Mesenchymal stem cell (in vitro differentiated cells and primary cell): ENCODE data around the gene PPP1R3D. TPM values are rescaled to one million over a fixed set of nuclear protein-coding genes. Genes with fewer than 3 reads are reported as not detected.

Source experiments
- DNase-seq: peaks from one replicate; pipeline ENCODE4 v3.0.0-alpha.2; 2013
- H2AFZ ChIP-seq: one replicate; pipeline ENCODE4 v1.6.1; 2013; ENCODE audit warnings: low read depth, mild to moderate bottlenecking, control low read depth, inconsistent platforms, low read length, moderate library complexity
- H2AK5ac ChIP-seq: 2 replicates; pipeline ENCODE4 v1.6.1; 2013; ENCODE audit warnings: low read length, moderate library complexity, mild to moderate bottlenecking, inconsistent platforms; ENCODE audit not compliant: severe bottlenecking
- H2BK120ac ChIP-seq: one replicate; pipeline ENCODE4 v1.6.1; 2013; ENCODE audit warnings: low read depth, mild to moderate bottlenecking, inconsistent platforms, low read length, moderate library complexity
- H2BK12ac ChIP-seq, 2 experiments: one replicate each; pipeline ENCODE4 v1.6.1; 2013; ENCODE audit warnings: inconsistent platforms in 2 of 2, low read length in 2 of 2, mild to moderate bottlenecking in 2 of 2, moderate library complexity in 2 of 2, control low read depth in 1 of 2
- H2BK15ac ChIP-seq: one replicate; pipeline ENCODE4 v1.6.1; 2013; ENCODE audit warnings: mild to moderate bottlenecking, low read depth, inconsistent platforms; ENCODE audit not compliant: poor library complexity, severe bottlenecking
- H2BK5ac ChIP-seq: 2 replicates; pipeline ENCODE4 v1.6.1; 2013; ENCODE audit warnings: low read depth, mild to moderate bottlenecking, low read length, control low read depth, inconsistent platforms; ENCODE audit not compliant: poor library complexity, severe bottlenecking
- H3K14ac ChIP-seq, 2 experiments: one replicate each; pipeline ENCODE4 v1.6.1; 2013; ENCODE audit warnings: inconsistent platforms in 2 of 2, low read length in 2 of 2, control low read depth in 1 of 2, mild to moderate bottlenecking in 1 of 2, moderate library complexity in 1 of 2
- H3K18ac ChIP-seq, 2 experiments: one replicate each; pipeline ENCODE4 v1.6.1; 2013; ENCODE audit warnings: inconsistent platforms in 2 of 2, low read length in 2 of 2, control low read depth in 1 of 2, low read depth in 1 of 2, mild to moderate bottlenecking in 1 of 2
- H3K23ac ChIP-seq, 2 experiments: one replicate each; pipeline ENCODE4 v1.6.1; 2013; ENCODE audit warnings: inconsistent platforms in 2 of 2, low read length in 2 of 2, mild to moderate bottlenecking in 2 of 2, moderate library complexity in 2 of 2, control low read depth in 1 of 2
- H3K27ac ChIP-seq: 2 replicates; pipeline ENCODE4 v1.5.1; 2013; ENCODE audit warnings: mild to moderate bottlenecking, moderate library complexity, low read length, control low read depth, inconsistent platforms; ENCODE audit not compliant: poor library complexity, severe bottlenecking
- H3K27me3 ChIP-seq, 2 experiments: 2 replicates each; pipeline versions ENCODE4 v1.6.1 to v1.7.0; 2013; ENCODE audit warnings: low read length in 2 of 2, mild to moderate bottlenecking in 2 of 2, moderate library complexity in 2 of 2, control low read depth in 1 of 2, inconsistent platforms in 1 of 2; ENCODE audit not compliant: control insufficient read depth in 1 of 2, insufficient read depth in 1 of 2
- H3K36me3 ChIP-seq, 2 experiments: 2 replicates each; pipeline versions ENCODE4 v1.6.1 to v1.7.0; 2013; ENCODE audit warnings: low read length in 2 of 2, control low read depth in 1 of 2, inconsistent platforms in 1 of 2, low read depth in 1 of 2, mild to moderate bottlenecking in 1 of 2; ENCODE audit not compliant: insufficient read depth in 2 of 2, control insufficient read depth in 1 of 2
- H3K4ac ChIP-seq, 2 experiments: one replicate each; pipeline ENCODE4 v1.6.1; 2013; ENCODE audit warnings: inconsistent platforms in 2 of 2, low read length in 2 of 2, mild to moderate bottlenecking in 2 of 2, moderate library complexity in 2 of 2, control low read depth in 1 of 2, low read depth in 1 of 2
- H3K4me1 ChIP-seq: 2 replicates; pipeline ENCODE4 v1.6.1; 2013; ENCODE audit warnings: low read depth, low read length, control low read depth; ENCODE audit not compliant: control insufficient read depth, insufficient read depth
- H3K4me2 ChIP-seq: 2 replicates; pipeline ENCODE4 v1.6.1; 2013; ENCODE audit warnings: low read length, mild to moderate bottlenecking, inconsistent platforms; ENCODE audit not compliant: poor library complexity, severe bottlenecking
- H3K4me3 ChIP-seq, 2 experiments: 2 replicates each; pipeline versions ENCODE4 v1.5.1 to v1.7.0; 2013; ENCODE audit warnings: low read length in 2 of 2, mild to moderate bottlenecking in 2 of 2, control low read depth in 1 of 2, low read depth in 1 of 2; ENCODE audit not compliant: insufficient read depth in 1 of 2
- H3K79me1 ChIP-seq: replicated peaks from 2 replicates; pipeline ENCODE4 v1.6.1; 2013; ENCODE audit warnings: mild to moderate bottlenecking, control low read depth, low read length, inconsistent platforms; ENCODE audit not compliant: poor library complexity, severe bottlenecking
- H3K9ac ChIP-seq: 2 replicates; pipeline ENCODE4 v1.7.0; 2013; ENCODE audit warnings: mild to moderate bottlenecking, low read length, moderate library complexity
- H3K9me3 ChIP-seq: 2 replicates; pipeline ENCODE4 v1.7.0; 2013; ENCODE audit warnings: mild to moderate bottlenecking, low read length; ENCODE audit not compliant: control insufficient read depth
- H4K8ac ChIP-seq: one replicate; pipeline ENCODE4 v1.6.1; 2013; ENCODE audit warnings: inconsistent platforms, mild to moderate bottlenecking, low read length, moderate library complexity
- H4K91ac ChIP-seq: one replicate; pipeline ENCODE4 v1.6.1; 2013; ENCODE audit warnings: mild to moderate bottlenecking, low read length, inconsistent platforms
- WGBS: methylation state at CpG from one replicate; pipeline ENCODE4 v1.1.7; 2013; ENCODE audit warnings: mixed read lengths; 5-methylcytosine and 5-hydroxymethylcytosine counted together
- polyA plus RNA-seq, 2 experiments: library from polyadenylated mRNA; stranded (reverse); fragments of 200-250 nt; gene quantifications; one replicate each; pipeline ENCODE4 v1.2.3, GENCODE V29; 2013

Gene PPP1R3D, protein sequence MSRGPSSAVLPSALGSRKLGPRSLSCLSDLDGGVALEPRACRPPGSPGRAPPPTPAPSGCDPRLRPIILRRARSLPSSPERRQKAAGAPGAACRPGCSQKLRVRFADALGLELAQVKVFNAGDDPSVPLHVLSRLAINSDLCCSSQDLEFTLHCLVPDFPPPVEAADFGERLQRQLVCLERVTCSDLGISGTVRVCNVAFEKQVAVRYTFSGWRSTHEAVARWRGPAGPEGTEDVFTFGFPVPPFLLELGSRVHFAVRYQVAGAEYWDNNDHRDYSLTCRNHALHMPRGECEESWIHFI
- polyA plus RNA-seq (2013, experiment 1 of 2): 3.6 TPM
- polyA plus RNA-seq (2013, experiment 2 of 2): 3.7 TPM

DNA sequence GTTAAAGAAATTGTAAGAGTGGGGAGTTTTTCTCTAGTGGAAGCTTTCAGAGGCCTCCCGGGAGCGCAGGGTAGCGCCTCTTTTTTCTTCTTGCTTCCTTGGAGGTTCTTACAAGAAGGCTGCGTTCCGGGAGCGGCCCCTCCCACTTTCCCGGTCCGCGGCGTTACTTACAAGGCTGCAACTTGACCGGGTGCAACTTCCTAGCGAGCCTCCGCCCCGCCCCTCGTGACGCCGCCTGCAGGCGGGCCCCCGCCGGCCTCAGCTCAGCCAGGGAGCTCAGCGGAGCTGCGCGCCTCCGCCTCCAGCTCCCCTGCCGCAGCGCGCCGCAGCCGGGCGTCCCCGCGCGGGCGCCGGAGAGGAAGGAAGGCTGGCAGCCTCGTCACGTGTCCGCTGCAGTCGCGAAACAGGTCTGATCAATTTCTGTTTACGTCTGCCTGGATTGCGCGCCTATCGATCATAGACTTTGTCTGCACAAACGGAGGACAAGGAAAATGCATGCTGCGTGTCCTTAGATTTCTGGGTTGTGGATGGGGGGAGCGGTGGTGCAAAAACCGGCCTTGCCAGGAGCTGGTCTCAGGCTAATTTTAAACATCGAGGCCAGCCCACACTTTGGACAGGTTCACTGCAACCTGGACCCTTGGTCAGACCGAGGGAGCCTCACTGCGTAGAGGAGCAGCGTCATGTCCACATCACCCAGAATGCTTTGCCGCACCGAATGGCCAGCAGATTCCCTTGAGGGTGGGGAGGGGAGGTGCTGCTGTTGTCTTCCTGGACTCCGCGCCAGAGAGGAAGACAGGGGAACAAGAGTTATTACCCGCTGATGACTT, at the start of gene PPP1R3D, which contains the start of gene FAM217B:
TSS of gene PPP1R3D (minus strand) at position 177 of the 827 bp plus-strand sequence. CDS start 374 bp downstream, outside the sequence.
TSS of gene FAM217B (plus strand) at position 261 of the 827 bp plus-strand sequence. CDS start 3,555 bp downstream, outside the sequence.
- Histone ChIP-seq H3K9ac (peak within 1 kb of the TSS; percentile 97), H3K27me3 (no peaks in the 10 kb centered on the region), H2AK5ac (no peak within 1 kb of the TSS), H3K4me1 (peaks cover 12% of the 10 kb centered on the region), H3K9me3 (no peaks in the 10 kb centered on the region), H3K4me2 (peak within 1 kb of the TSS; percentile 98), H3K36me3 (peaks cover 10 to 44% of the 10 kb centered on the region in 2 experiments), H4K8ac (peak within 1 kb of the TSS; percentile 89), H3K4me3 (peak within 1 kb of the TSS; percentile 77 to 90), H2AFZ (peak within 1 kb of the TSS; percentile 100), H2BK5ac (peak within 1 kb of the TSS; percentile 80), H3K27ac (peak within 1 kb of the TSS; percentile 99), H3K18ac (peak within 1 kb of the TSS; percentile 95 to 99), H3K4ac (peak within 1 kb of the TSS; percentile 78 to 96), H3K14ac (peak within 1 kb of the TSS in 1 of 2 experiments; percentile 96), H2BK120ac (peak within 1 kb of the TSS; percentile 81), H2BK15ac (no peak within 1 kb of the TSS), H3K79me1 (peaks cover 14% of the 10 kb centered on the region), H4K91ac (peak within 1 kb of the TSS; percentile 86), H3K23ac (peak within 1 kb of the TSS in 1 of 2 experiments; percentile 96), H2BK12ac (peak within 1 kb of the TSS in 1 of 2 experiments; percentile 57)
- DNase-seq: peak; percentile 97
- under 1% methylated on average over 57 of the region's 57 CpGs for WGBS

DNA sequence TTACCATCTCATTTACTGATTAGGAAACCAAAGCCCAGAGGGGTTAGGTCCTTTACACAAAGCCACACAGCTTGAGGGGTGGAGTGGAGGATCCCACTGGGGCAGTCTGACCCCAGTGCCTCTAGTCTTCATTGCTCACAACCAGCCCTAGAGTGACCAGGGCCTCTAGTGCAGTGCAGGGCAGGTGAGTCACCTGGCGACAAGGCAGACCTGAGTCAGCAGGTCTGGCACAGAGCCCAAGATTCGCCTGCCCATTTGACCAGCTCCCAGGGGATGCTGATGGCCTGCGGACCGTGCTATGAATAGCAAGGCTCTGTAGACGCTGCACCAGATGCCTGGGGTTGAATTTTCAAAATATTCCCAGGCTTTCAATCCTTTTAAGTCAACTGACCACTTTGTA, 48.0 kb upstream of the PPP1R3D start:
- H3K14ac ChIP-seq: no peak overlapping the region
- no peak overlapping the region for H3K9ac ChIP-seq
- no peak overlapping the region for H2BK15ac ChIP-seq
- H4K91ac ChIP-seq: no peak overlapping the region
- no peak overlapping the region for H2AK5ac ChIP-seq
- H3K27me3 ChIP-seq: no peaks in the 10 kb centered on the region
- no peak overlapping the region for H3K4me3 ChIP-seq
- H3K18ac ChIP-seq: no peak overlapping the region
- H3K36me3 ChIP-seq: no peaks in the 10 kb centered on the region
- H3K4me2 ChIP-seq: no peak overlapping the region
- no peak overlapping the region for H2BK12ac ChIP-seq
- no peak overlapping the region for H3K4ac ChIP-seq
- H3K23ac ChIP-seq: no peak overlapping the region
- 59% methylated on average over 5 of the region's 5 CpGs for WGBS
- peaks cover 6% of the 10 kb centered on the region for H3K4me1 ChIP-seq
- H2BK120ac ChIP-seq: no peak overlapping the region
- no peak overlapping the region for H3K27ac ChIP-seq
- no peak for DNase-seq
- H3K9me3 ChIP-seq: no peaks in the 10 kb centered on the region
- H3K79me1 ChIP-seq: no peaks in the 10 kb centered on the region
- no peak overlapping the region for H4K8ac ChIP-seq
- no peak overlapping the region for H2AFZ ChIP-seq
- H2BK5ac ChIP-seq: no peak overlapping the region

DNA sequence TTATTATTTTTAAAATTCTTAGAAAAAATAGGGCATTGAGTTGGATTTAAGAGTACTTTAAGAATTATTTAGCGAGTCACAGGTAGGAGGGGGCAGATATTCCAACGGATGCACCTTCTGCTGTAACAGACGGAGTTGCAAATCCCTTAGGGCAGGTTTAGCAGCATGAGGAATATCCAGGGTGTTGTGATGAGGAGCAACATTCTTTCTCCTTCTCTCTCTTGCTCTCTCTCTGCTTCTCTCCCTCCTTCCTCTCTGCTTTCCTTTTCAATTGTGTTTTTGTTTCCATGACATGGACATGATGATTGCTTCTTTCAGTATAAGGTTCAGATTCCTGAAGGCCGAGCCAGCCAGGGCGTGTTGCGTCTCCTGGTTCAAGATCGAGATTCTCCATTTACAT, 47.0 kb upstream of the PPP1R3D start:
- Histone ChIP-seq H2BK120ac (no peak overlapping the region), H3K9ac (no peak overlapping the region), H2AFZ (no peak overlapping the region), H4K91ac (no peak overlapping the region), H3K4me1 (peaks cover 6% of the 10 kb centered on the region), H3K23ac (no peak overlapping the region), H4K8ac (no peak overlapping the region), H3K18ac (no peak overlapping the region), H3K9me3 (no peaks in the 10 kb centered on the region), H3K36me3 (no peaks in the 10 kb centered on the region), H3K14ac (no peak overlapping the region), H2AK5ac (no peak overlapping the region), H2BK15ac (no peak overlapping the region), H3K4me3 (no peak overlapping the region), H3K4ac (no peak overlapping the region), H3K79me1 (no peaks in the 10 kb centered on the region), H3K27ac (no peak overlapping the region), H3K27me3 (no peaks in the 10 kb centered on the region), H3K4me2 (no peak overlapping the region), H2BK5ac (no peak overlapping the region), H2BK12ac (no peak overlapping the region)
- no peak for DNase-seq
- WGBS: 87% methylated on average over 6 of the region's 7 CpGs

DNA sequence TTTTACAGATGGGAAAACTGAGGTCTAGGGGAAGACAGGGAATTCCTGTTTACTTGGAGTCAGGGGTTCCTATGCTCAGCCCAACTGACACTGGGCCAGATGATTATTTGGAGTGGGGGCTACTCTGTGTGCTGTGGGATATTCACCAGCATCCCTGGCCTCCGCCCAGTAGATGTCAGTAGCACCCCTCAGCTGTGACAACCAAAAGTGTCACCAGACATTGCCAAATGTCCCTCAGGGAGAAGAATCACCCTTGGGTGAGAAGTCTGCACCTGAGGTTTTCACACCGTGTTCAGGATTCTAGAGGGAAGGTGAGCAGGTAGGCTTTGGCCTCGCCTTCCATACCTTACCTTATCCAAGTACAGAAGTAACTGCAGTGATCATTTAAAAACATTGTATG, 45.8 kb upstream of the PPP1R3D start:
- Histone ChIP-seq H3K18ac (no peak overlapping the region), H3K9ac (no peak overlapping the region), H3K23ac (no peak overlapping the region), H3K4me1 (peaks cover 6% of the 10 kb centered on the region), H3K27ac (no peak overlapping the region), H3K27me3 (no peaks in the 10 kb centered on the region), H2BK5ac (no peak overlapping the region), H3K4me2 (no peak overlapping the region), H2BK15ac (no peak overlapping the region), H3K36me3 (no peaks in the 10 kb centered on the region), H4K8ac (no peak overlapping the region), H3K4me3 (no peak overlapping the region), H2BK12ac (no peak overlapping the region), H3K4ac (no peak overlapping the region), H3K79me1 (no peaks in the 10 kb centered on the region), H2BK120ac (no peak overlapping the region), H2AFZ (no peak overlapping the region), H4K91ac (no peak overlapping the region), H3K9me3 (no peaks in the 10 kb centered on the region), H2AK5ac (no peak overlapping the region), H3K14ac (no peak overlapping the region)
- no peak for DNase-seq
- WGBS: 59% methylated on average over 3 of the region's 3 CpGs
